GM10248 (cell line): Measurements from ENCODE around the gene FHIT.

Experiments
- CTCF ChIA-PET: fragments of 300-600 bp; sonication (Branson Sonifier 250); formaldehyde crosslinking; extraction: SDS; loops from one replicate; lab custom pipeline; 2021; ENCODE audit warnings: antibody characterized with exemption; lab: Yijun Ruan, JAX
- POLR2A ChIA-PET: fragments of 350-650 bp; sonication (Branson Sonifier 250); formaldehyde crosslinking; extraction: SDS; loops from one replicate; lab custom pipeline; 2020; ENCODE audit warnings: antibody characterized with exemption; lab: Yijun Ruan, JAX
- DNase-seq: peaks from one replicate; pipeline ENCODE4 v3.0.0; 2012; ENCODE audit errors: extremely low spot score
- CTCF ChIP-seq: IDR thresholded peaks from 2 replicates; pipeline ENCODE4 v1.5.1; 2012; ENCODE audit warnings: mild to moderate bottlenecking, low read depth; ENCODE audit errors: extremely low read depth, missing control alignments, control extremely low read depth

Gene FHIT

GRCh38 chr3:61158667-61159066, 92.6 kb downstream of the FHIT start:
- ChIA-PET POLR2A (no interaction called here), CTCF (no interaction called here)
- no peak for TF ChIP-seq CTCF
- no peak for DNase-seq

- DNase-seq = no peak
- no peak for TF ChIP-seq CTCF
- CTCF ChIA-PET = interaction anchor here (1.5 kb wide), 1 partner anchor 44 kb away, joined by 3 read pairs; no protein-coding TSS in a partner anchor
- POLR2A ChIA-PET = no interaction called here
These were observed 93.0 kb downstream of the FHIT start for GRCh38 chr3:61158216-61158615.

- TF ChIP-seq CTCF = no peak
- CTCF ChIA-PET = interaction anchor here (1.5 kb wide), 1 partner anchor 43 kb away, joined by 3 read pairs; no protein-coding TSS in a partner anchor
- POLR2A ChIA-PET = no interaction called here
- DNase-seq = peak; percentile 26
These were observed 93.8 kb downstream of the FHIT start for GRCh38 chr3:61157414-61157813.

GRCh38 chr3:61155701-61156292, 95.5 kb downstream of the FHIT start:
- POLR2A ChIA-PET = no interaction called here
- DNase-seq = no peak
- CTCF ChIA-PET = no interaction called here
- TF ChIP-seq CTCF = no peak

GRCh38 chr3:61154457-61155198, 96.6 kb downstream of the FHIT start:
- no peak for DNase-seq
- ChIA-PET CTCF (no interaction called here), POLR2A (no interaction called here)
- no peak for TF ChIP-seq CTCF

- POLR2A ChIA-PET = no interaction called here
- no peak for DNase-seq
- CTCF ChIA-PET = interaction anchor here (0.9 to 1.7 kb wide), 5 partner anchors 10 to 51 kb away, joined by 3 to 5 read pairs (median 4); no protein-coding TSS in a partner anchor
- no peak for TF ChIP-seq CTCF
These were observed 99.2 kb downstream of the FHIT start for GRCh38 chr3:61152071-61152470.
